ENCODE data around the gene ANAPC4. TPM values are rescaled to one million over a fixed set of nuclear protein-coding genes. Genes with fewer than 3 reads are reported as not detected.

The ANAPC4 gene
- total RNA-seq, 1 donor from 2014 or later = 25.9 TPM

DNA sequence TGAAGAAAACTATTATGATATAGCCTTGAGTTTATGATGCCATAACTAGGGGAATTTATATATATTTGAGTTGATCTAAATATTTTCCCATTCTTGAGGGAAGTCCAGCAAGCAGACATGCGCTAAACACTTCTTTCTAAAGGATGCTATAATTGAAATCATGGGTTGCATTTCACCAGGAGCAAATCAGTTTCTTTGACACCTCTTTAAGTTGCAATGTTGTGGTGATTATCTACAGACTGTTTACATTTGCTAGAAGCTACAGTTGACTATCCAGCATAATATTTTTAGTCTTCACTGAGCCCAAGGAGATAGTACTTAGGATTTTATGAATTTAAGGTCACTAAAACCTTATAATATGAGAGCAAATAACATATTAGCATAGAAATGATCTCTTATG lies 43.9 kb downstream of the ANAPC4 start:
- Mint-ChIP-seq H3K27ac (ENCODE audit: unreplicated experiment) (no peak overlapping the region), H3K27me3 (ENCODE audit: unreplicated experiment) (no peaks in the 10 kb centered on the region), H3K4me3 (ENCODE audit: unreplicated experiment) (no peak overlapping the region), H3K9me3 (ENCODE audit: unreplicated experiment) (no peaks in the 10 kb centered on the region), H3K4me1 (ENCODE audit: unreplicated experiment) (no peaks in the 10 kb centered on the region), H3K36me3 (ENCODE audit: unreplicated experiment) (peaks cover 22% of the 10 kb centered on the region)
- no peak for DNase-seq (ENCODE audit: extremely low spot score, unreplicated experiment)
- TF ChIP-seq, protein P1, sequence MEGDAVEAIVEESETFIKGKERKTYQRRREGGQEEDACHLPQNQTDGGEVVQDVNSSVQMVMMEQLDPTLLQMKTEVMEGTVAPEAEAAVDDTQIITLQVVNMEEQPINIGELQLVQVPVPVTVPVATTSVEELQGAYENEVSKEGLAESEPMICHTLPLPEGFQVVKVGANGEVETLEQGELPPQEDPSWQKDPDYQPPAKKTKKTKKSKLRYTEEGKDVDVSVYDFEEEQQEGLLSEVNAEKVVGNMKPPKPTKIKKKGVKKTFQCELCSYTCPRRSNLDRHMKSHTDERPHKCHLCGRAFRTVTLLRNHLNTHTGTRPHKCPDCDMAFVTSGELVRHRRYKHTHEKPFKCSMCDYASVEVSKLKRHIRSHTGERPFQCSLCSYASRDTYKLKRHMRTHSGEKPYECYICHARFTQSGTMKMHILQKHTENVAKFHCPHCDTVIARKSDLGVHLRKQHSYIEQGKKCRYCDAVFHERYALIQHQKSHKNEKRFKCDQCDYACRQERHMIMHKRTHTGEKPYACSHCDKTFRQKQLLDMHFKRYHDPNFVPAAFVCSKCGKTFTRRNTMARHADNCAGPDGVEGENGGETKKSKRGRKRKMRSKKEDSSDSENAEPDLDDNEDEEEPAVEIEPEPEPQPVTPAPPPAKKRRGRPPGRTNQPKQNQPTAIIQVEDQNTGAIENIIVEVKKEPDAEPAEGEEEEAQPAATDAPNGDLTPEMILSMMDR (IDR thresholded peaks at IDR 0.05) = no peak

DNA sequence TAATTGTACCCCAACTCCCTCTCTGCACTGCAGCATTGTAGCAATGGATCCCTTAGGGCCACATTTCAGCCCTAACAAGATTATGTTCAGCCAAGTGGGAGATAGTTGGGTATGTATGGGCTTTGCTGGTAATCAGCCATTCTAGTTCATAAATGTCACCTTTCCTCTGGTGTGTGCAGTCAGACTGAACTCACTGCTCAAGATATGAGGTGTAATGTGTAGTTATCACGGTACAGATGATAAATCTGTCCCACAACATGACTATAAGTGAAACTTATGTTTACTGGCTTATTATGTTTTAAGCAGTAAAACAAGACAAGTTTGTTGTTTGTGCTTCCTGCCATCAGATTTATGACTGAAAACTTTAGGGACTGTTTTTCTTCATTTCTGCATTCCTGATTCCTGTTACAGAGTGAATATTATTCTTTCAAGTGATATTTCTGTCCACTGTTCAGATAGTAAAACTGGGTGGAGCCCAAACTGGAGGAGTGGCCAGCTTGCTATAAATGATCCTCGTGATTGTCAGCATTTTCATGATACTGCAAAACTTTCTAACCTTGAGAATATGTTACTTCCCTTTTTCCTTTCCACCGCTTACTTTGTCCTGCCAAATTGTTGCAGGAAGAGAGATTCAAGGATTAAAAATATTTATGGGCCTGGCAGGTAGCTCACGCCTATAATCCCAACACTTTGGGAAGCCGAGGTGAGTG lies 44.9 kb downstream of the ANAPC4 start:
- no peak overlapping the region for H3K4me3 Mint-ChIP-seq (ENCODE audit: unreplicated experiment)
- no peaks in the 10 kb centered on the region for H3K4me1 Mint-ChIP-seq (ENCODE audit: unreplicated experiment)
- H3K27ac Mint-ChIP-seq (ENCODE audit: unreplicated experiment) = no peak overlapping the region
- DNase-seq (ENCODE audit: extremely low spot score, unreplicated experiment) = no peak
- H3K36me3 Mint-ChIP-seq (ENCODE audit: unreplicated experiment) = peaks cover 20% of the 10 kb centered on the region
- H3K27me3 Mint-ChIP-seq (ENCODE audit: unreplicated experiment) = no peaks in the 10 kb centered on the region
- TF ChIP-seq, protein P1 (IDR thresholded peaks at IDR 0.05) = no peak
- H3K9me3 Mint-ChIP-seq (ENCODE audit: unreplicated experiment) = no peaks in the 10 kb centered on the region

DNA sequence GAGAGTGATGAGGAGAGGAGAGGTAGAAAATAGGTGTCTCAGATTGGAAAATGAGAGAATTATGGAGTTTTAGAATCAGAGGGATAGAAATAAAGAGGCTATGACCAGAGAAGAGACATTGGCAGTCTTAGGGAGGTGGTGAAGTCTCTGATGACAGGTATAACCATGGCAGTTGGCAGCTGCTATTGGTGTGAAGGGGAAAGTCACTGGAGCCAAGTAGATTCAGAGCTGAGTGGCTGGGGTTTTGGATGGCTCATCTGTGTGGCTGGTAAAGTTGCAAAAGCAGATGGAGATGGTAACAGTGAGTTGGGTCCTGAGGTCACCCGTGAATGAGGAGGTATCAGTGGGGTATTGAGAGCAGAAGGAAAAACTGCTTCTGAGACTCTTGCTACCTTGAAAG lies 46.5 kb downstream of the ANAPC4 start:
- Mint-ChIP-seq H3K4me1 (ENCODE audit: unreplicated experiment) (no peaks in the 10 kb centered on the region), H3K27ac (ENCODE audit: unreplicated experiment) (no peak overlapping the region), H3K27me3 (ENCODE audit: unreplicated experiment) (no peaks in the 10 kb centered on the region), H3K36me3 (ENCODE audit: unreplicated experiment) (peaks cover 9% of the 10 kb centered on the region), H3K9me3 (ENCODE audit: unreplicated experiment) (no peaks in the 10 kb centered on the region), H3K4me3 (ENCODE audit: unreplicated experiment) (no peak overlapping the region)
- no peak for DNase-seq (ENCODE audit: extremely low spot score, unreplicated experiment)
- TF ChIP-seq, protein P1 (IDR thresholded peaks at IDR 0.05) = no peak

DNA sequence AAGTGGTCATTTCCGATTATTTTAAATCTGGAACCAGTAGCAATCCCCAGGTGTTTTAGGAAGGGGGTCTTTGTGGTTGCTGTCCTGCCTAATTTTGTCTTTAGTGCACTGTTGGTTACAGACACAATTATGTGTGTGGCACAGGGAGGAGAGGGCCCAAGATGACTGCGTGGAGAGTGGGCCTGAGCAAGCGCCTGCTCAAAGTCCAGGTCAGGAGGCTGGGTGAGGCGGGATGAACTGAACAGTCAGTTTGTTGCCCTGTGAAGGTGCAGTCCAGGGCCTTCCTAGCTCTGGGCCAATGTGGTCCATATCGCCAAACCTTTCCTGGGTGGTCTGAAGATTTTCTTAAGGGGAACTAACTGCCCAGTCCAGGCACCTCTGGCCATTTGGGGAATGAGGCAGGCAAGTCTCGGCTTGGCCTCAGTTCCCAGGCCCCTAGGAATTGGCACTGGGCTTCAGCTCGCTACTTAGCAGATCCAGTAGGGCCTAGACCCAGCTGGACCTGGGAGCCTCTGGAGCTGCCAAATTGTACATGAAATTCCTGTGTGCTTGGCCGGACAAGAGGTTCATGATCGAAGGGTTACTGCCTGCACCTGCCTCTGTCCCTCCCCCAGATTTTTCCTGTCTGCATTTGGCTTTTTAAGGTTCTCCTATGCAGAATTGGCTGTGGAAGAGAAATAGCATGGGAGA lies 47.6 kb downstream of the ANAPC4 start:
- no peak overlapping the region for H3K27ac Mint-ChIP-seq (ENCODE audit: unreplicated experiment)
- H3K4me1 Mint-ChIP-seq (ENCODE audit: unreplicated experiment) = no peaks in the 10 kb centered on the region
- H3K36me3 Mint-ChIP-seq (ENCODE audit: unreplicated experiment) = peaks cover 5% of the 10 kb centered on the region
- H3K27me3 Mint-ChIP-seq (ENCODE audit: unreplicated experiment) = no peaks in the 10 kb centered on the region
- H3K9me3 Mint-ChIP-seq (ENCODE audit: unreplicated experiment) = no peaks in the 10 kb centered on the region
- TF ChIP-seq, protein P1 (IDR thresholded peaks at IDR 0.05) = no peak
- no peak overlapping the region for H3K4me3 Mint-ChIP-seq (ENCODE audit: unreplicated experiment)
- no peak for DNase-seq (ENCODE audit: extremely low spot score, unreplicated experiment)

DNA sequence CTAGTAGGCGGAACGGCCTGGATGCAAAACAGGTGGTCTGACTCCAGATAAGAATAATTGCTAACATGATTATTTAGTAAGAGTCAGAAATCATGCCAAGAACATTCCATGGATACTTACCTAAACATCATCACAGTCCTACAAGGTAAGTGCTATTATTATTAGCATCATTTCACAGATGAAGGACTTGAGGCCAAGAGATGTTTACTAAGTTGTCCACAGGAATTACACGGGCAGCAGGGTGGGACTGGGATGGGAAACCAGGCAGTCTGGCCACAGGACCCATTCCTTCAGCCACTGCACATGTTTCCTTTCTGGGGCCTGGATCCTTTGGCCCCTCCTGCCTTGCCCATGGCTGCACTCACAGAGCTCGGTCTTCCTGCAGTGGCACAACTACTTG lies 48.3 kb downstream of the ANAPC4 start:
- no peak for DNase-seq (ENCODE audit: extremely low spot score, unreplicated experiment)
- Mint-ChIP-seq H3K27me3 (ENCODE audit: unreplicated experiment) (no peaks in the 10 kb centered on the region), H3K9me3 (ENCODE audit: unreplicated experiment) (no peaks in the 10 kb centered on the region), H3K4me1 (ENCODE audit: unreplicated experiment) (no peaks in the 10 kb centered on the region), H3K27ac (ENCODE audit: unreplicated experiment) (no peak overlapping the region), H3K36me3 (ENCODE audit: unreplicated experiment) (peaks cover 3% of the 10 kb centered on the region), H3K4me3 (ENCODE audit: unreplicated experiment) (no peak overlapping the region)
- TF ChIP-seq, protein P1 (IDR thresholded peaks at IDR 0.05) = no peak
